B cell (primary cell): Measurements from ENCODE around the gene DNAJC8. TPM values are rescaled to one million over a fixed set of nuclear protein-coding genes. Genes with fewer than 3 reads are reported as not detected.

Source experiments
- ATAC-seq: fragments of 200-7000 bp; cut with Tn5 transposase; one replicate; pipeline ENCODE4 v1.10.0; 2021; ENCODE audit warnings: low read depth, mild to moderate bottlenecking, moderate number of reproducible peaks, moderate library complexity
- CTCF ChIA-PET: fragments of 350-600 bp; sonication (Branson Sonifier 250); formaldehyde crosslinking; loops from one replicate; lab custom pipeline; 2021; ENCODE audit warnings: antibody characterized with exemption, inconsistent platforms; lab: Charles Lee
- POLR2A ChIA-PET: fragments of 350-600 bp; sonication (Branson Sonifier 250); formaldehyde crosslinking; loops from one replicate; lab custom pipeline; 2021; ENCODE audit warnings: antibody characterized with exemption; lab: Charles Lee
- DNase-seq: peaks from one replicate; pipeline ENCODE4 v3.0.0; 2013
- H2AFZ ChIP-seq: 2 replicates; pipeline ENCODE4 v1.6.1; 2012; ENCODE audit warnings: mild to moderate bottlenecking, low read depth, low read length; ENCODE audit not compliant: insufficient read depth, poor library complexity, severe bottlenecking
- H3K27ac ChIP-seq, 2 donors: 1 replicate in 1 of 2; 2 replicates in 1 of 2; pipeline ENCODE4 v1.5.1; 2012 to 2013; ENCODE audit warnings: low read length in 2 of 2, mild to moderate bottlenecking in 2 of 2, moderate library complexity in 1 of 2
- H3K27me3 ChIP-seq, 4 experiments: fragments of 200-600 bp in 1 of 4; sonication (generic) in 1 of 4; replicated peaks in 1 of 4; 1 replicate in 2 of 4; 2 replicates in 2 of 4; pipeline versions ENCODE4 v1.6.1 to v1.7.0; 2013 to 2016; ENCODE audit warnings: low read length in 3 of 4, mild to moderate bottlenecking in 2 of 4, mixed read lengths in 1 of 4, moderate library complexity in 1 of 4; ENCODE audit not compliant: insufficient read depth in 4 of 4, control insufficient read depth in 3 of 4; ENCODE audit errors: control extremely low read depth in 1 of 4
- H3K36me3 ChIP-seq, 2 experiments: replicated peaks in 1 of 2; 1 replicate in 1 of 2; 2 replicates in 1 of 2; pipeline versions ENCODE4 v1.6.1 to v1.7.1; 2013; ENCODE audit warnings: low read length in 1 of 2; ENCODE audit not compliant: insufficient read depth in 2 of 2, control insufficient read depth in 1 of 2; ENCODE audit errors: control extremely low read depth in 1 of 2, extremely low read depth in 1 of 2
- H3K4me1 ChIP-seq, 2 donors: fragments of 200-600 bp in 1 of 2; sonication (generic) in 1 of 2; 1 replicate in 1 of 2; 2 replicates in 1 of 2; pipeline versions ENCODE4 v1.5.1 to v1.6.1; 2013 to 2017; ENCODE audit warnings: low read length in 2 of 2; ENCODE audit not compliant: control insufficient read depth in 2 of 2, insufficient read depth in 2 of 2
- H3K4me2 ChIP-seq: replicated peaks from 2 replicates; pipeline ENCODE3; 2012; ENCODE audit warnings: mild to moderate bottlenecking, low read depth, low read length; ENCODE audit not compliant: poor library complexity, severe bottlenecking
- H3K4me3 ChIP-seq, 5 experiments: fragments of 200-600 bp in 1 of 5; sonication (generic) in 1 of 5; 1 replicate in 3 of 5; 2 replicates in 2 of 5; pipeline versions ENCODE4 v1.5.1 to v1.7.0; 2011 to 2016; ENCODE audit warnings: low read length in 4 of 5, mild to moderate bottlenecking in 4 of 5, low read depth in 2 of 5, control low read depth in 1 of 5, moderate library complexity in 1 of 5; ENCODE audit not compliant: insufficient read depth in 1 of 5; ENCODE audit errors: control extremely low read depth in 1 of 5, extremely low read depth in 1 of 5
- H3K79me2 ChIP-seq: fragments of 200-600 bp; sonication (generic); one replicate; pipeline ENCODE4 v1.6.0; 2016; ENCODE audit warnings: low read length; ENCODE audit not compliant: control insufficient read depth, insufficient read depth
- H3K9ac ChIP-seq: fragments of 200-600 bp; sonication (generic); 2 replicates; pipeline ENCODE4 v1.6.1; 2017; ENCODE audit warnings: mild to moderate bottlenecking, low read length, moderate library complexity
- H3K9me3 ChIP-seq, 3 donors: one replicate each; pipeline versions ENCODE4 v1.6.1 to v1.7.1; 2013; ENCODE audit warnings: low read length in 2 of 3; ENCODE audit not compliant: control insufficient read depth in 2 of 3, insufficient read depth in 1 of 3; ENCODE audit errors: control extremely low read depth in 1 of 3
- H4K20me1 ChIP-seq: 2 replicates; pipeline ENCODE4 v1.6.0; 2012; ENCODE audit warnings: mild to moderate bottlenecking, low read length; ENCODE audit not compliant: insufficient read depth, control insufficient read depth, poor library complexity, severe bottlenecking
- H3K27ac Mint-ChIP-seq: one replicate; pipeline ENCODE4 v1.8.0; 2021; ENCODE audit warnings: mixed read lengths
- H3K27me3 Mint-ChIP-seq: one replicate; pipeline ENCODE4 v1.8.0; 2021; ENCODE audit warnings: mixed read lengths
- H3K4me1 Mint-ChIP-seq: one replicate; pipeline ENCODE4 v1.8.0; 2021; ENCODE audit warnings: mixed read lengths
- H3K4me3 Mint-ChIP-seq: one replicate; pipeline ENCODE4 v1.8.0; 2021; ENCODE audit warnings: mixed read lengths
- H3K9me3 Mint-ChIP-seq: one replicate; pipeline ENCODE4 v1.8.0; 2022; ENCODE audit warnings: mixed read lengths; ENCODE audit not compliant: insufficient read depth
- CTCF ChIP-seq: fragments of 200-600 bp; IDR thresholded peaks from one replicate; pipeline ENCODE4 v1.8.0; 2022; ENCODE audit warnings: antibody characterized with exemption, mild to moderate bottlenecking
- EZH2 ChIP-seq: IDR thresholded peaks from 2 replicates; pipeline ENCODE4 v1.6.1; 2012; ENCODE audit warnings: borderline replicate concordance, low read depth, mild to moderate bottlenecking, moderate library complexity, low read length; ENCODE audit not compliant: insufficient read depth, poor library complexity, severe bottlenecking
- WGBS: methylation state at CpG from one replicate; pipeline ENCODE4 v1.1.5; 2013; ENCODE audit warnings: missing lambda C conversion rate; ENCODE audit not compliant: insufficient coverage; 5-methylcytosine and 5-hydroxymethylcytosine counted together
- intact Hi-C: fragments of 100-400 bp; cut with micrococcal nuclease; formaldehyde crosslinking; loops from one replicate; pipeline ENCODE4 v1.10.0; 2022
- polyA plus RNA-seq: library from polyadenylated mRNA; depleted of rRNA; stranded (reverse); fragments of >200 nt; gene quantifications from 2 replicates; pipeline ENCODE4 v1.2.3, GENCODE V29; 2012
- total RNA-seq, 2 donors: library from RNA; stranded (reverse); fragments of 120-200 nt in 1 of 2; gene quantifications; 1 replicate in 1 of 2; 2 replicates in 1 of 2; pipeline versions ENCODE4 v1.2.3 to v1.2.4, GENCODE V29; 2013 to 2022

Gene DNAJC8
- total and polyA plus RNA-seq, 2 donors (not counting 1 experiment from before 2014, with no cell fraction given), result 26.3 to 74.6 TPM

- no peaks in the 10 kb centered on the region for H3K9me3 Mint-ChIP-seq
- DNase-seq (no peak), ATAC-seq (no peak)
- H3K4me3 ChIP-seq, result no peak overlapping the region
- ChIA-PET POLR2A (interaction anchor here (1.1 kb wide), 1 partner anchor 13 kb away, joined by 3 read pairs; no protein-coding TSS in a partner anchor), CTCF (no interaction called here)
- no peaks in the 10 kb centered on the region for H3K36me3 ChIP-seq
- no peak overlapping the region for H3K4me3 Mint-ChIP-seq
- H3K27me3 Mint-ChIP-seq, result no peaks in the 10 kb centered on the region
- 100% methylated on average over 2 of the region's 7 CpGs for WGBS
- no peaks in the 10 kb centered on the region for H3K27me3 ChIP-seq
- no peak overlapping the region for H3K4me2 ChIP-seq
- H3K9me3 ChIP-seq, result no peaks in the 10 kb centered on the region
- no peak overlapping the region for H3K9ac ChIP-seq
- no peak overlapping the region for H2AFZ ChIP-seq
- no peaks in the 10 kb centered on the region for H3K4me1 ChIP-seq
- H3K27ac Mint-ChIP-seq, result no peak overlapping the region
- intact Hi-C loops, result no loop called here
- no peak overlapping the region for H3K27ac ChIP-seq
- H3K4me1 Mint-ChIP-seq, result peaks cover 8% of the 10 kb centered on the region
- H4K20me1 ChIP-seq, result no peaks in the 10 kb centered on the region
- peaks cover 42% of the 10 kb centered on the region for H3K79me2 ChIP-seq
- no peak for TF ChIP-seq EZH2
- no peak for TF ChIP-seq CTCF
Measured at GRCh38 chr1:28159680-28160079, 73.1 kb downstream of the DNAJC8 start.

- no peak overlapping the region for H3K4me2 ChIP-seq
Measured at GRCh38 chr1:28159243-28159642, 73.6 kb downstream of the DNAJC8 start.

More at GRCh38 chr1:28159243-28159642, 73.6 kb downstream of the DNAJC8 start:
- H3K4me1 Mint-ChIP-seq, result peaks cover 8% of the 10 kb centered on the region
- Histone ChIP-seq H3K9me3 (no peaks in the 10 kb centered on the region), H4K20me1 (no peaks in the 10 kb centered on the region), H3K36me3 (no peaks in the 10 kb centered on the region), H3K4me3 (no peak overlapping the region), H3K27me3 (no peaks in the 10 kb centered on the region), H3K27ac (no peak overlapping the region), H3K9ac (no peak overlapping the region), H2AFZ (no peak overlapping the region), H3K4me1 (no peaks in the 10 kb centered on the region), H3K79me2 (peaks cover 38% of the 10 kb centered on the region)
- DNase-seq, result no peak
- intact Hi-C loops, result no loop called here
- POLR2A ChIA-PET, result no interaction called here
- peak overlapping the region; percentile 5 for H3K27ac Mint-ChIP-seq
- WGBS, result no CpG with 5 or more reads among the region's 4 CpGs
- CTCF ChIA-PET, result interaction anchor here (0.6 to 1.2 kb wide), 2 partner anchors 50 to 62 kb away, joined by 5 to 6 read pairs; no protein-coding TSS in a partner anchor
- H3K4me3 Mint-ChIP-seq, result no peak overlapping the region
- H3K27me3 Mint-ChIP-seq, result no peaks in the 10 kb centered on the region
- no peaks in the 10 kb centered on the region for H3K9me3 Mint-ChIP-seq
- TF ChIP-seq EZH2, result no peak
- no peak for TF ChIP-seq CTCF
- no peak for ATAC-seq
